Lower lobe of right lung (tissue), 2 donors: ENCODE measurements around the gene HLF. TPM values are rescaled to one million over a fixed set of nuclear protein-coding genes. Genes with fewer than 3 reads are reported as not detected.

Source experiments
- ATAC-seq, 2 donors: fragments of 200-7000 bp; cut with Tn5 transposase; one replicate each; pipeline ENCODE4 v1.9.1; 2020 to 2022; ENCODE audit warnings: mild to moderate bottlenecking in 2 of 2, moderate library complexity in 2 of 2
- DNase-seq: peaks from one replicate; pipeline ENCODE4 v3.0.0-alpha.2; 2020
- H3K27ac ChIP-seq: fragments of 200-600 bp; one replicate; pipeline ENCODE4 v1.8.0; 2022
- H3K27me3 ChIP-seq: fragments of 200-600 bp; one replicate; pipeline ENCODE4 v1.8.0; 2022; ENCODE audit warnings: low read depth
- H3K36me3 ChIP-seq: fragments of 200-600 bp; one replicate; pipeline ENCODE4 v1.8.0; 2022; ENCODE audit warnings: mild to moderate bottlenecking
- H3K4me1 ChIP-seq: fragments of 200-600 bp; one replicate; pipeline ENCODE4 v1.8.0; 2022
- H3K4me3 ChIP-seq: fragments of 200-600 bp; one replicate; pipeline ENCODE4 v1.8.0; 2022; ENCODE audit warnings: mild to moderate bottlenecking
- H3K9me3 ChIP-seq: fragments of 200-600 bp; one replicate; pipeline ENCODE4 v1.8.0; 2022
- intact Hi-C: fragments of 100-400 bp; cut with DNase I; formaldehyde crosslinking; loops from one replicate; pipeline ENCODE4 v1.11.0; 2022
- total RNA-seq: library from RNA; stranded (reverse); fragmentation: NEBNext Ultra II Directional; extraction: Animal tissue kit (Norgen Biotek cat#: 25700); gene quantifications from one replicate; pipeline ENCODE4 v1.2.1, GENCODE V29; 2021
- TF ChIP-seq, protein P1 (sequence below): fragments of 200-600 bp; IDR thresholded peaks from one replicate; pipeline ENCODE4 v1.8.0; 2022; ENCODE audit warnings: antibody characterized with exemption, mild to moderate bottlenecking
- donor health status: DM: no; HTN: yes; CAD: no; lungs with severe emphysema.

HLF gene
- total RNA-seq, 1 donor from 2014 or later = 29.4 TPM

DNA sequence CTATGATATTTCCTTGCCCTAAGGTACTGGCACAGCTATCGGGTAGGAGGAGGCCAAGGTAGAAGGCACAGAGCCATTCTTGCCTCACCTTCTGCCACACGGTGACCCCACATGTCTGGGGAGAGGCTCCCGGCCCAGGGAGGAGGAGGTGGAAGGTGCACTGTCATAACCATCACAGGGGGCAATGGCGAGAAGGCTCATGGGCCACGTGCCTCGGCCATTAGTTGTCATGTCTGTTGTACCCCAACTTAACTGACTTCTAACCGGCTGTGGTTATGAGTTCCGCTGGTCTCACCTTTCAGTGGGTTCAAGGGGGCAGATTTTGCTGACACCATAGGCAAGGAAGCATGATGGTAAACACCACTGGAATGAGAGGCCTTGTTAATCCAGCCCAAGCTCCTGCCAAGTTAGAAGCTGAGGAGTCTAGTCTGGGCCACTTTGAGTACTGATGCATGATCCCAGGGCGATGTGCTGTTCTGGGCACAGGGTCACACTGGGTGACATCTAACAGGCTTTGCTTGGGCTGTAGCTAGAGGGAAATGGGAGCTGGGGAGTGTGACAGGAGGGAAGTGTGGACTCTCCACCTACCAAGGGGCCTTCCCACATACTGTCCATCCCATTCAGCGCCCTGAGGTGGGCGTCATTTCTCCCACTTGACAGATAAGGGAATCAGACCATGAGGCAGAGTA is 39.6 kb downstream of the HLF start:
- Histone ChIP-seq H3K4me3 (no peak overlapping the region), H3K36me3 (no peaks in the 10 kb centered on the region), H3K27me3 (no peaks in the 10 kb centered on the region), H3K4me1 (peaks cover 4% of the 10 kb centered on the region), H3K27ac (no peak overlapping the region), H3K9me3 (no peaks in the 10 kb centered on the region)
- DNase-seq (no peak), ATAC-seq (no peak)
- TF ChIP-seq, protein P1, sequence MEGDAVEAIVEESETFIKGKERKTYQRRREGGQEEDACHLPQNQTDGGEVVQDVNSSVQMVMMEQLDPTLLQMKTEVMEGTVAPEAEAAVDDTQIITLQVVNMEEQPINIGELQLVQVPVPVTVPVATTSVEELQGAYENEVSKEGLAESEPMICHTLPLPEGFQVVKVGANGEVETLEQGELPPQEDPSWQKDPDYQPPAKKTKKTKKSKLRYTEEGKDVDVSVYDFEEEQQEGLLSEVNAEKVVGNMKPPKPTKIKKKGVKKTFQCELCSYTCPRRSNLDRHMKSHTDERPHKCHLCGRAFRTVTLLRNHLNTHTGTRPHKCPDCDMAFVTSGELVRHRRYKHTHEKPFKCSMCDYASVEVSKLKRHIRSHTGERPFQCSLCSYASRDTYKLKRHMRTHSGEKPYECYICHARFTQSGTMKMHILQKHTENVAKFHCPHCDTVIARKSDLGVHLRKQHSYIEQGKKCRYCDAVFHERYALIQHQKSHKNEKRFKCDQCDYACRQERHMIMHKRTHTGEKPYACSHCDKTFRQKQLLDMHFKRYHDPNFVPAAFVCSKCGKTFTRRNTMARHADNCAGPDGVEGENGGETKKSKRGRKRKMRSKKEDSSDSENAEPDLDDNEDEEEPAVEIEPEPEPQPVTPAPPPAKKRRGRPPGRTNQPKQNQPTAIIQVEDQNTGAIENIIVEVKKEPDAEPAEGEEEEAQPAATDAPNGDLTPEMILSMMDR = no peak
- intact Hi-C loops = no loop called here

DNA sequence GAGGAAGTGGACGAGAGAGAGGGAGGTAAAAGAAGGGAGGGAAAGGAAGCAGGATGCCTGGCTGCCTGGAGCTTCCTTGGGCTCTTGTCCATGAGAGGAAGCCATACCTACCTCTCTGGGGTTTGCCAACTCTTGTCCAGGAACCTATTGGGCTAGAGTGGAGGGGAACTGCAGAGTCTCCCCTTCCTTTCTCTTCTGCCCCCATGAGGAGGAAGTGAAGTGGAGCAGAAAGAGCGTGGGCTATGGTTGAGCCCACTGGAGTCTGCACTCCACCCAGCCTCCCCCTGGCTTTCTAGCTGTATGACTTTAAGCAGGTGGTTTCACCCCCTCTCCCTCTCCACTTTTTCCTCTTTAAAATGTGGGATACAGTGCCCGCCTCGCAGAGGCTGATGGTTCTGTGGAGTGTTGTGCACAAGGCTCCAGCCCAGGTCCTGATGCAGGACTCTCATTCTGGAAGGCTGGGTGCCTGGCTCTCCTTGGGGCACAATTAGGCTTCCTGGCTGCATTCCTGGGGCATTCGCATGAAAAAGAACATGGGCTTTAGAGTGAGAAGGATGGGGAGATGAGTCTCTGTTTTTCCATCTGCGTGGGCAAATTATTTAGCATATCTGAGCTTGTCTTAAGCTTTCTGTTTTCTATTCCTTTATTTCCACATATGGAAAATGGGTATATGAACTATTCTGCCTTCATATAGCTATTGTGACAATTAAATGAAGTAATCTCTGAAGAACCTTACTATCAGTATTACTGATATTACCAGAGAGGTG is 40.7 kb downstream of the HLF start:
- Histone ChIP-seq H3K4me3 (no peak overlapping the region), H3K27me3 (no peaks in the 10 kb centered on the region), H3K4me1 (peaks cover 4% of the 10 kb centered on the region), H3K9me3 (no peaks in the 10 kb centered on the region), H3K27ac (no peak overlapping the region), H3K36me3 (no peaks in the 10 kb centered on the region)
- TF ChIP-seq, protein P1 = no peak
- intact Hi-C loops = no loop called here
- DNase-seq = no peak
- ATAC-seq = no peak

DNA sequence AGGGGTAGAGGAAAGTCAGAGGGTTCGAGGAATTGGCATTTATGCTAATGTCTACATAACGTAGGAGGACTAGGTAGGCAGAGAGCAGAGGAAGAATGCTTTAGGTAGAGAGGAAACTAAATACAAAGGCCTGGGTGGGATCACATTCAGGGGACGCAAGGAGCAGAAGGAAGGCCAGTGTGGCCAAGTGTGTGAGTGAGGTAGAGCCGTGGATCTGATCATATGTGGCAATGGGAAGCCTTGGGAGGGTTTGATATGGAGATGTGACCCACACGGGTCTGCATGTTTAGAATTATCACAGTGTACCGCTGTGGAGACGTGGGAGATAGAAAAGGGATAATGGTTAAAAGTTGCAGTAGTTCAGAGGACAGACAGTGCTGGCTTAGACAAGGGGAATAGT is 43.1 kb downstream of the HLF start:
- no peaks in the 10 kb centered on the region for H3K36me3 ChIP-seq
- intact Hi-C loops = no loop called here
- TF ChIP-seq, protein P1 = no peak

DNA sequence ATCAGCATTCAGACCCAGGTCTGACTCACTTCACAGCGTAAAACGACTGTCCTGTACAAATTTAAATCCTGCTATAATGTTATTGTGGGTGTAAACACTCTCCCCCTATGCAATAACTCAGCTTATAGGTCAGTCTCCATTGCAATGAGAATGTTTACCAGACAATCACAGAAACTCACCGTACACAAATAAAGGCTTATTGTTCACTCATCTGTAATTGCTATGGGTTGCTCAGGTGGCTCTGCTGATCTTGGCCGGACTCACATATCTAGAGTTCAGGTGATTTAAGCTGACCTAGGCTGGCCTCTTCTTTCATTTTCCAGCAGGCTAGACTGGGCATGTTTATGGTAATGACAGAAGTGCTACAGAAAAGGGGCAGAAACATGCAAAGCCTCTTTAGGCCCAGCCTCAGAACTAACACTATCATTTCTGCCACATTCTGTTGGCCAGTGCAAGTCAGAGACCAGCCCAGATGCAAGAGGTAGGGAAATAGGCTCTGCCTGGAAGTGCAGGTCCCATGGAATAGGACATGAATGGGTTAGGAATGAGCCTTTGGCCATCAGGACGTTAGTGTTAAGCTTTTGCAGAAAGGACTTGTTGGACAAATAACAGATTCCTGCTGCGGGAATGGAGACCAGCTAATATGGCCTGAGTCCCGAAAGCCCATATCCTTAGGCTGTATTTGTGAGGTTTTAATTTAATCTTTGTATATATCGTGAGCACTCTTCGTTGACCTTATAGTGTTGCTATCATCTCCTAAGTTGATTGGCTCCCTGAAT is 44.0 kb downstream of the HLF start:
- intact Hi-C loops = no loop called here
- Histone ChIP-seq H3K27ac (no peak overlapping the region), H3K4me3 (no peak overlapping the region), H3K9me3 (no peaks in the 10 kb centered on the region), H3K36me3 (no peaks in the 10 kb centered on the region), H3K4me1 (no peaks in the 10 kb centered on the region), H3K27me3 (no peaks in the 10 kb centered on the region)
- ATAC-seq = no peak
- no peak for DNase-seq
- TF ChIP-seq, protein P1 = no peak

More for the DNA sequence above, 43.1 kb downstream of the HLF start:
- no peaks in the 10 kb centered on the region for H3K27me3 ChIP-seq
- H3K9me3 ChIP-seq = no peaks in the 10 kb centered on the region
- DNase-seq (no peak), ATAC-seq (no peak)
- no peaks in the 10 kb centered on the region for H3K4me1 ChIP-seq
- no peak overlapping the region for H3K4me3 ChIP-seq
- no peak overlapping the region for H3K27ac ChIP-seq

DNA sequence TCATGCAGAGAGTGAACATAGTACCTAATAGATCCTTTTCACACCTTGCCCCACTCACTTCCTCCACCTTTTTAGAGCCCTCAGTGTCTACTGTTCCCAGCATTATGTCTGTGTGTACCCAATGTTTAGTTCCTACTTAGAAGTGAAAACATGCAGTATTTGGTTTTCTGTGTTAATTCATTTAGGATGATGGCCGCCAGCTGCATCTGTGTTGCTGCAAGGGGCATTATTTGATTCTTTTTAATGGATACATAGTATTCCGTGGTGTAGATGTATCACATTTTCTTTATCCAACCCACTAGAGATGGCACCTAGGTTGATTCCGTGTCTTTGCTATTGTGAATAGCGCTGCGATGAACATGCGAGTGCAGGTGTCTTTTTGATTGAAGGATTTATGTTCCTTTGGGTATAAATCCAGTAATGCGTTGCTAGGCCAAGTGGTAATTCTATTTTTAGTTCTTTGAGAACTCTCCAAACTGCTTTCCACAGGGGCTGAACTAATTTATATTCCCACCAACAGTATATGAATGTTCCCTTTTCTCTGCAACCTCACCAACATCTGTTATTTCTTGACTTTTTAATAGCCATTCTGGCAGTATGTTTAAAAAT is 47.1 kb downstream of the HLF start:
- ATAC-seq (no peak), DNase-seq (no peak)
- no peak overlapping the region for H3K4me3 ChIP-seq
- no peaks in the 10 kb centered on the region for H3K4me1 ChIP-seq
- H3K27ac ChIP-seq = no peak overlapping the region
- intact Hi-C loops = no loop called here
- peaks cover 16% of the 10 kb centered on the region for H3K36me3 ChIP-seq
- no peaks in the 10 kb centered on the region for H3K9me3 ChIP-seq
- no peaks in the 10 kb centered on the region for H3K27me3 ChIP-seq
- TF ChIP-seq, protein P1 = no peak
